ENCODE data around the gene ATP10D.
"Not testable (repeated sequence)": the region's sequence is repeated elsewhere in the genome, so short reads cannot be mapped to it uniquely, and the experiment has no call there.

The ATP10D gene

GRCh38 chr4:47488706-47489105 lies 3.6 kb downstream of the ATP10D start:
- DNase-seq (ENCODE audit: low spot score), result no peak

DNA sequence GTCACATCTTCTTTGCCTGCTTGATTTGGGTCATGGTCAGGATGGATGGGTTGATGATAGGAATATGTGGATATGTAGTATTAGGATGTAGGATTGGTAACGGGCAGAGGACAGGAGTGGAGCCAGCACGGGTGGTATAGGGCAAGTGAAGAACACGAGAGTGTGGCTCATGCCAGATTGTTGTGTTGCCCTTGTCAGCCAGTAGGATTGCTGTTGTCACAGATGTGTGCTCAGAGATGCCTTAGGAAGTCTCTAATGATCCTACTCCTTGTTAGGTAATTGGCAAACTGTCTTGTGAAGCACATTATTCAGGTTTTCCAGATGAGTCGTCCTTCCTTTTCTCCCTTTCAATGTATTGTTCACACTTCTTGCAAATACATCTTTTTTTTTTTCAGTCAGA lies 5.5 kb downstream of the ATP10D start:
- peak; percentile 30 for DNase-seq (ENCODE audit: low spot score)

GRCh38 chr4:47493238-47494123 lies 8.4 kb downstream of the ATP10D start:
- no peak for DNase-seq (ENCODE audit: low spot score)

DNA sequence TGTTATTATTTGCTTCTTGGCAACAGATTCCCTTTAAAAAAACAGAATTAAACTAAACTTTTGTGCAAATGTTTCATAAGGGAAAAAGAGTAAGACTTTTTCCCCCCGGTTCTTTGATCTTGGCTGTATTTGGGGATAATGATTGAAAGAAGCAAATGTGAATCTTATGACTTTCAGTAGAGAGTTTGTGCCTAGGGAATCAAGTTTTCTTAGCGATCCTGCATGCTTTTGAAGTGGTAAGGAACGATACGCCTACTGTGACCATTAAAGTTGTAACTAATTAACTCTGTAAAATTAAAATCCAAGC lies 9.0 kb downstream of the ATP10D start:
- no peak for DNase-seq (ENCODE audit: low spot score)

- DNase-seq (ENCODE audit: low spot score), result no peak
Measured at GRCh38 chr4:47498899-47499298, 13.8 kb downstream of the ATP10D start.

DNA sequence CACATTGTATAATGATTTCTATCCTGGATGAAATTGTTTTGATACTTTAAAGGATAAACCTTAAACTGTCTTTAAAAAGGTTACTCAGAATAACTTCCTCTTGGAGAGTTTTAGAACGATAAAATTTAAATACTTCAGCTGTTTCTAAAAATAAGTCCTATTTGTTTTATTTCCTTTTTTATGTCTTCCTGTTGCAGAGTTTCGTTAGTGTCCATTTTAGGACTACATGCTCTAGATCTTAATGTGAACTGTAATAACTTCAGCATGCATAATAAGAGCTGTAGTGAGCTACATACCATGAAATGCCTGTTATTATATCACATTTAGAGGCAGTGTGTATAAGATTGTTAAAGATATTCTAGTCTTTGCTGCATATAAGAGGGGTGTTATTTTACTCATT lies 14.6 kb downstream of the ATP10D start:
- no peak for DNase-seq (ENCODE audit: low spot score)

- no peak for DNase-seq (ENCODE audit: low spot score)
Measured at GRCh38 chr4:47500776-47501175, 15.7 kb downstream of the ATP10D start.

DNA sequence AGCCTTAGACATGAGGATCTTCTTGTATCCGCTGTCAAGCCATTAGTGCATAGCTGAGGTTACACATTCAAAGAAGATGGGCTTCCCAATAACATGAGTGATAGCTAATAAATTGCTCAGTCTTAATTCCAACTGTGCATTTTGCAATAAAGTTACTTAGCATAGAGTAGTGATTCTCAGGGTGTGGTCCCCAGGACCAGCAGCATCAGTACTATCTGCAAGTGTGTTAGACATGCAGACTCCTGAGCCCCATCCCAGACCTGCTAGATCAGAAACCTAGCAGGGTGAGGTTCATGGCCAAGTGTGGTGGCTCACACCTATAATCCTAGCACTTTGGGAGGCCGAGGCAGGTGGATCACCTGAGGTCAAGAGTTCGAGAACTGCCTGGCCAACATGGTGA lies 20.1 kb downstream of the ATP10D start:
- DNase-seq (ENCODE audit: low spot score), result no peak

DNA sequence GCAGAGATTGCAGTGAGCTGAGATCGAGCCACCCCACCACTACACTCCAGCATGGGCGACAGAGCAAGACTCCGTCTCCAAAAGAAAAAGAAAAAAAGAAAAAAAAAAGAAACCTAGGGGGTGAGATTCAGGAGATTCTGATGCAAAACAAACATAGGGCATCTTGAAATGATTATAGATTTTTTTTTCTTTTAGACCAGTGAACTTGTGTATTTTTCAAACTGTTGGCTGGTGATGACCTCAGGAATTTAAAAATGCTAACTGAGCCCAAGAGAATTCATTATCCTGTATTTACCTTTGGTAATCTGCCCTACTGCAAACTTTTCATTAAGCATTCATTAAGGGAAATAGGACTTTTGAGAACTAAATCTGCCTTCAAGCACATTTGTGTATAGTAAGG lies 20.6 kb downstream of the ATP10D start:
- no peak for DNase-seq (ENCODE audit: low spot score)

DNA sequence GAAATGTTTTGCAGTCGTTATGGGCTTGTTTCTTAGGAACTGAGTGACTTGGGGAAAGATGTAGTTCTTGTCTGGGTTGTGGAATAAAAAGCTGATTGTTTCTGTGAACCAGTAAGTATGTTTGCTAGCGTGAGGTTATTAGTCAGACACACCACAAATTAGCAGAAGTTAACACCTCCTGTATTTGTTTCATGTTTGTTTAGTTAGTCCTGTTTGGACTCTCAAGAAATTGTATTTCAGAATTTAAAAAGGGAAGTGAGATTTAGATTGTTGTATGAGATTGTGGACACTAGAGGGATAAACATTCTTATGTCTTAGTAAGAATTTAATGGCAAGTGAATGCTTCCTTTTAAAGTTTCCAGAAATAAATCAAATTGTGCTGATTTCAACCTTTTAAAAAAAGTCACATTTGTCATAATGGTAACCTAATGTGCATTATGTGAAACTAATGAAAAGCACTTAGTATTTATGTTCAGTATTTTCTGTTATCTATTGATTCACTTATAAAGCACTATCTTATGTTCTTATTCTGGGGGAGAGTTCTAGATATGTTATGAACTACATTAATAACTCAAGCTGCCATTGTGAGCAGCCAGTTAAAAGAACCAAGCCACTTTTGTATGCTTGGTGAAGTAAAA lies 25.6 kb downstream of the ATP10D start:
- no peak for DNase-seq (ENCODE audit: low spot score)

DNA sequence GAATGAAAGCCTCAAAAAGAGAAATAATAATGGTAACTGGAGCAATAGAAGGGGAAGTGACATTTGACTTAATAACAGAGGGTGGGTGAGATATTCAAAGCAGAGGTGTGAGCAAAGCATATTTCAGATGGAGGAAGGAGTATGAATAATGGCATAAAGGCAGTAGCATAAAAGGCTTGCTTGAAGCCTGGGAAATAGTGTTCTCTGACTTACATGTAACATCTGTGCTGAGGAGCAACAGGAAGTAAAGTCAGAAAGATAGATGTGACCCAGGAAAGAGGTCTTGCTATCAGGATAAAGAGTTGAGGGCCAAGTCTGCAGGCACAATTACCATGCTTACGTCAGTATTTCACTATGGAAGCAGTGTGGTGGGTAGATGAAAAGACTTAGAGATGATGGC lies 28.4 kb downstream of the ATP10D start:
- no peak for DNase-seq (ENCODE audit: low spot score)

GRCh38 chr4:47519239-47519883 lies 34.3 kb downstream of the ATP10D start:
- DNase-seq (ENCODE audit: low spot score), result no peak

GRCh38 chr4:47525154-47525819 lies 40.2 kb downstream of the ATP10D start:
- no peak for DNase-seq (ENCODE audit: low spot score)

- no peak for DNase-seq (ENCODE audit: low spot score)
Measured at GRCh38 chr4:47526281-47526680, 41.2 kb downstream of the ATP10D start.

GRCh38 chr4:47528646-47529045 lies 43.6 kb downstream of the ATP10D start:
- DNase-seq (ENCODE audit: low spot score), result not testable (repeated sequence)

DNA sequence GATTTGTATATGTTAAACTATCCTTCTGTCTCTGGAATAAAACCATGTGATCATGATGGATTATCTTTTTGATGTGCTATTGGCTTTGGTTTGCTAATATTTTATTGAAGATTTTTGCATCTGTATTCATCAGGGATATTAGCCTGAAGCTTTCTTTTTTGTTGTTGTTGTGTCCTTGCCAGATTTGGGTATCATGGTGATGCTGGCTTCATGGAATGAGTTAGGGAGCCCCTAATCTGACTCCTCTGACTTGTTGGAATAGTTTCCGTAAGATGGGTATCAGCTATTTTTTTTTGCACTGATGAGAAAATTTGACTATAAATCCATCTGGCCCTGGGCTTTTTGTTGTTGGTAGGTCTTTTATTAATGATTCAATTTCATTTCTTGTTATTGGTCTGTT lies 45.7 kb downstream of the ATP10D start:
- no peak for DNase-seq (ENCODE audit: low spot score)

DNA sequence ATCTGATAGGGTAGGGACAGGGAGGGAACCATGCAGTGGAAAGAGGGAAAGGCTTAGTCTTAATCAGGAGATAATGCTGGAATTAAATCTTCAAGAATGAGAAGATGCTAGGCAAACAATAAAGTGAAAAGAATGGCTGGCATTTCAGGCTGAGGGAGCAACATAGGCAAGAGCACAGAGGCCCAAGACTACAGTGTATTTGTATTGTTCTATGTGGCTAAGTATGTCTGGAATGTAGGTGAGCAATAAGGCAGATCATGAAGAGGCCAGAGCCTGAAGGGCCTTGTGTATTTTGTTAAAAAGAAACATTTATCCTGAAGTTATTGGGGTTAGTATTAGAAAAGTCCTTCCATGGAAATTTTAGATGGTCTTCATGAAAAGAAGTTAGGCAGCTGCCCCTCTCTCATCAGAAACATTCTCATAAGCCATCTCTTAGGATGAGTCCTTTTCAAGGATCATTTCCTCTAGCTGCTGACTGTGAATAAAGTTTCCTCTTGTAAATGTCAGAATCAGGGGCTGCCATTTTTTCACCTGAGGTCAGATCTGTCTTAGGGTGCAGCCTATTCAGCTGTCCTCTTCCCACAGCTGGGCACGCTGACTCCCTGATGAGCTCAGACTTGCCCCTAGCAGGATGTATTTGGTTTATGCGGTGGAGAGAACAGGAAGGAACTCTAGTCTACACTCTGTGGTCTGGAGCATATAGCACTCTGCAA lies 46.3 kb downstream of the ATP10D start:
- peak; percentile 45 for DNase-seq (ENCODE audit: low spot score)

DNA sequence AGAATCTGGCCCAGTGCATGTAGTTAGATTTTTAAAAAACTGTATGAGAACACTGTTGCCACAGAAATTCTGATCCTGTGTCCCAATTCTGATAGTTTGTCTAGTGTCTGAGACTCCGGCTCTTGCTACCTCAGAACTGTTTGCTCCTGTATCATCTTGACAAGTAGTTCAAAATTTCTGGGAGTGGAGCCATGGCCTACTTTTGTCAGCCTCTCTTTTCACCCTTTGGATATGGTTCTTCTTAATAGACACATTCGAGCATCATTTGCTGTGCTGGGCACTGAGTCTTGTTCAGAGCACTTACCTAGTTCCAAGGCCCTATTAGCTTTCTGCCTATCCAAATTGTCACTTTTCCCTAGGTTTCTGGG lies 46.9 kb downstream of the ATP10D start:
- DNase-seq (ENCODE audit: low spot score), result no peak

DNA sequence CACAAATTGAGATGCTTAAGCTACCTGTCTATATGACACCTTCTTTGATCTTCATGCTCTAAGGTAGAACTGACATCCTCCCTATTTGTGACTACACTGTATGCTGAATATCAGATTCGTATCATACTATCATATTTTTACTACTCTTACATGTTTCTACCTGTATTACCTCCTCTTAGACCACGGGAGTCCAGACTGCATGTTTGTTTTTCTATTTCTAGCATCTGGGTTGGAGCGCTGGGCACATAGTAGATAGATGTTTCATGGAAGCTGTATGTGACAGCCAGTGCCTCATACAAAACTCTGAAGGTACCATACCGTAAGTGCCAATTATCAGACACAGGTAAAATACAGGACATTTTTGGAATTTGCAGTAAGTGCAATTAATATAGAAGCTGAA lies 47.6 kb downstream of the ATP10D start:
- no peak for DNase-seq (ENCODE audit: low spot score)

GRCh38 chr4:47533689-47534347 lies 48.7 kb downstream of the ATP10D start:
- DNase-seq (ENCODE audit: low spot score), result no peak

DNA sequence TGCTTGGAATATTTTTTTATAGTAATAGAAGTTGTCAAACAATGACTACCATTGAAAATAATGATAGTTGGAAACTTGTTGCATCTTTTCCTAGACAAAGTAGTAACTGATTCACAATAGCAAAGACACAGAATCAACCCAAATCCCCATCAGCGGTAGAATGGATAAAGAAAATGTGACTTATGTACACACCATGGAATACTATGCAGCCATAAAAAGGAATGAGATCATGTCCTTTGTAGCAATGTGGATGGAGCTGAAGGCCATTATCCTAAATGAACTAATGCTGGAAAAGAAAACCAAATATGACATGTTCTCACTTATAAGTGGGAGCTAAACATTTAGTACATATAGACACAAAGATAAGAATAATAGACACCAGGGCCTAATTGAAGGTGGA lies 49.7 kb downstream of the ATP10D start:
- DNase-seq (ENCODE audit: low spot score), result no peak

Measured in iPS-NIHi11 (cell line).